K562 (cell line): ENCODE measurements around the gene SPATS1. TPM values are rescaled to one million over a fixed set of nuclear protein-coding genes. Genes with fewer than 3 reads are reported as not detected.

ENCODE experiments used
- AFF1 ChIP-seq, 2 experiments: fragments of 450-650 bp; IDR thresholded peaks; 2 replicates each; pipeline ENCODE4 v1.6.1; 2018; ENCODE audit warnings: mild to moderate bottlenecking in 2 of 2, low read depth in 1 of 2; ENCODE audit not compliant: partially characterized antibody in 2 of 2
- ARID2 ChIP-seq: fragments of 450-650 bp; IDR thresholded peaks from 2 replicates; pipeline ENCODE4 v1.6.1; 2017; ENCODE audit warnings: antibody characterized with exemption, mild to moderate bottlenecking
- GTF3C2 ChIP-seq: IDR thresholded peaks from 3 replicates; pipeline ENCODE4 v1.6.1; 2011; ENCODE audit warnings: borderline replicate concordance, mild to moderate bottlenecking, moderate library complexity; ENCODE audit not compliant: insufficient read length; ENCODE audit errors: extremely low read depth
- HDAC1 ChIP-seq, 2 experiments: fragments of 450-650 bp; IDR thresholded peaks; 2 replicates each; pipeline ENCODE4 v1.6.1; 2016 to 2017; ENCODE audit warnings: inconsistent platforms in 1 of 2, mild to moderate bottlenecking in 1 of 2, moderate library complexity in 1 of 2
- LCOR ChIP-seq: sonication (generic); formaldehyde crosslinking; IDR thresholded peaks from 2 replicates; pipeline ENCODE4 v1.8.0; 2022; ENCODE audit warnings: mild to moderate bottlenecking, missing genetic modification reagents
- RAD21 ChIP-seq, 2 experiments: fragments of 250-450 bp in 1 of 2; fragments of 450-650 bp in 1 of 2; sonication (Bioruptor Pico) in 1 of 2; formaldehyde crosslinking in 1 of 2; IDR thresholded peaks in 1 of 2; conservative IDR thresholded peaks in 1 of 2; 2 replicates each; pipeline versions ENCODE4 v1.4.0 to v1.8.0; 2020 to 2022; ENCODE audit warnings: mild to moderate bottlenecking in 2 of 2, moderate library complexity in 1 of 2
- TAF1 ChIP-seq: IDR thresholded peaks from 2 replicates; pipeline ENCODE4 v1.6.1; 2011; ENCODE audit warnings: mild to moderate bottlenecking, low read length, moderate library complexity; ENCODE audit not compliant: insufficient read depth, control insufficient read depth, severe bottlenecking; ENCODE audit errors: extremely low read depth
- TARDBP ChIP-seq: fragments of 450-650 bp; IDR thresholded peaks from 2 replicates; pipeline ENCODE4 v1.6.1; 2016
- TRIM24 ChIP-seq, 2 experiments: fragments of 450-650 bp; IDR thresholded peaks; 2 replicates each; pipeline ENCODE4 v1.6.1; 2016
- TSC22D4 ChIP-seq: fragments of 450-650 bp; IDR thresholded peaks from 2 replicates; pipeline ENCODE4 v1.6.1; 2016; ENCODE audit warnings: missing genetic modification characterization, missing biosample characterization, control low read depth
- ZBTB1 ChIP-seq: sonication (generic); formaldehyde crosslinking; IDR thresholded peaks from 2 replicates; pipeline ENCODE4 v1.8.1; 2023; ENCODE audit warnings: missing genetic modification reagents, low read depth, mild to moderate bottlenecking, borderline replicate concordance
- ZBTB7A ChIP-seq: IDR thresholded peaks from 2 replicates; pipeline ENCODE4 v1.6.1; 2011; ENCODE audit warnings: low read depth, mild to moderate bottlenecking, low read length, moderate library complexity, borderline replicate concordance; ENCODE audit not compliant: control insufficient read depth
- ZC3H4 ChIP-seq: sonication (generic); formaldehyde crosslinking; IDR thresholded peaks from 2 replicates; pipeline ENCODE4 v1.9.0; 2021; ENCODE audit warnings: missing genetic modification reagents, borderline replicate concordance
- ZNF140 ChIP-seq: fragments of 250-450 bp; sonication (Bioruptor Pico); IDR thresholded peaks from 2 replicates; pipeline ENCODE4 v1.8.0; 2021; ENCODE audit warnings: moderate library complexity, mild to moderate bottlenecking, inconsistent platforms
- ZNF175 ChIP-seq: fragments of 200-800 bp; sonication (Bioruptor generic); IDR thresholded peaks from 2 replicates; pipeline ENCODE4 v1.6.1; 2016; ENCODE audit warnings: low read depth, mild to moderate bottlenecking, missing genetic modification characterization, missing compliant biosample characterization
- ZNF398 ChIP-seq: fragments of 250-450 bp; sonication (Bioruptor Pico); IDR thresholded peaks from 2 replicates; pipeline ENCODE4 v1.8.0; 2021; ENCODE audit warnings: moderate library complexity, mild to moderate bottlenecking, inconsistent platforms
- ZNF507 ChIP-seq: conservative IDR thresholded peaks from 2 replicates; pipeline ENCODE4 v1.6.1; 2017; ENCODE audit warnings: missing genetic modification characterization, missing compliant biosample characterization
- ZNF785 ChIP-seq: fragments of 250-450 bp; sonication (Bioruptor Pico); IDR thresholded peaks from 2 replicates; pipeline ENCODE4 v1.4.0; 2020; ENCODE audit warnings: mild to moderate bottlenecking
- polyA plus RNA-seq, 8 experiments: library from polyadenylated mRNA; depleted of rRNA in 4 of 8; stranded (reverse) in 5 of 8; unstranded in 3 of 8; fragments of >200 nt; fragmentation: Nextera tagmentation in 2 of 8; fragmentation: Illumina TruSeq in 1 of 8; extraction: Ambion mirVana in 2 of 8; extraction: Trizol in 1 of 8; gene quantifications; 2 replicates each; pipeline versions ENCODE4 v1.2.1 to v1.2.3, GENCODE V29; 2011 to 2014; ENCODE audit warnings: inconsistent platforms in 1 of 8, missing spikeins in 1 of 8
- total RNA-seq, 7 experiments: library from RNA; depleted of rRNA in 6 of 7; stranded (reverse); fragments of >200 nt in 6 of 7; fragmentation: Illumina TruSeq in 2 of 7; extraction: Trizol in 2 of 7; gene quantifications; 2 replicates each; pipeline versions ENCODE4 v1.2.1 to v1.2.3, GENCODE V29; 2011 to 2021; ENCODE audit warnings: low replicate concordance in 1 of 7

Gene SPATS1
- total and polyA plus RNA-seq, 9 of the 15 experiments (the other 6 are each of a cell fraction or from before 2014, with no cell fraction given), result not detected

- no peak for TF ChIP-seq GTF3C2
- no peak for TF ChIP-seq ZC3H4
- TF ChIP-seq TSC22D4 (tag), result no peak
- TF ChIP-seq AFF1 (IDR thresholded peaks at IDR 0.05; ENCODE audit: low read depth in 1 of 2, partially characterized antibody in 2 of 2), result peak in 1 of 2 experiments; percentile 74
- no peak for TF ChIP-seq ZNF398 (CRISPR knock-in tag)
- peak; percentile 72; the same call in 1 of the 2 replicates for TF ChIP-seq ZNF175 (CRISPR knock-in tag)
- TF ChIP-seq ARID2, result peak; percentile 63
- peak in 1 of 2 experiments; percentile 16; a peak in 1 of 4 replicates for TF ChIP-seq RAD21 (CRISPR knock-in tag; conservative IDR thresholded peaks at IDR 0.05 in 1 of 2, IDR thresholded peaks at IDR 0.05 in 1 of 2)
- peak; percentile 98 for TF ChIP-seq TAF1
- peak; percentile 75; the same call in 1 of the 2 replicates for TF ChIP-seq ZBTB7A
- peak; percentile 37 to 48; a peak in 3 of 4 replicates for TF ChIP-seq TRIM24 (IDR thresholded peaks at IDR 0.05)
- no peak for TF ChIP-seq TARDBP
- TF ChIP-seq HDAC1 (IDR thresholded peaks at IDR 0.05), result peak; percentile 71 to 79; a peak in 3 of 4 replicates
- no peak for TF ChIP-seq ZNF507
- TF ChIP-seq ZNF140 (CRISPR knock-in tag), result no peak
- no peak for TF ChIP-seq ZNF785 (CRISPR knock-in tag)
- TF ChIP-seq ZBTB1 (CRISPR knock-in tag), result no peak
- peak; percentile 97 for TF ChIP-seq LCOR (CRISPR knock-in tag)
Measured at GRCh38 chr6:44312901-44313788, 29.3 kb upstream of the SPATS1 start, which contains the start of gene AARS2 (continued).
